Lung (tissue), 12 donors: ENCODE data around the gene CYP39A1. TPM values are rescaled to one million over a fixed set of nuclear protein-coding genes. Genes with fewer than 3 reads are reported as not detected.

Source experiments
- ATAC-seq: fragments of 200-7000 bp; cut with Tn5 transposase; one replicate; pipeline ENCODE4 v1.9.1; 2020; ENCODE audit warnings: moderate number of reproducible peaks; ENCODE audit not compliant: insufficient read depth, low FRiP score
- DNase-seq, 3 donors: peaks; one replicate each; pipeline ENCODE4 v3.0.0-alpha.2; 2013 to 2017
- H3K27ac ChIP-seq, 2 donors: one replicate each; pipeline ENCODE4 v1.5.1; 2013; ENCODE audit warnings: mild to moderate bottlenecking in 2 of 2, moderate library complexity in 2 of 2, control low read depth in 1 of 2, inconsistent platforms in 1 of 2, low read depth in 1 of 2, low read length in 1 of 2
- H3K27me3 ChIP-seq, 3 donors: one replicate each; pipeline ENCODE4 v1.5.1; 2013; ENCODE audit warnings: low read length in 2 of 3; ENCODE audit not compliant: control insufficient read depth in 3 of 3, insufficient read depth in 3 of 3
- H3K36me3 ChIP-seq, 4 donors: one replicate each; pipeline ENCODE4 v1.5.1; 2013; ENCODE audit warnings: low read length in 4 of 4, mild to moderate bottlenecking in 1 of 4, moderate library complexity in 1 of 4; ENCODE audit not compliant: control insufficient read depth in 4 of 4, insufficient read depth in 4 of 4
- H3K4me1 ChIP-seq, 5 donors: one replicate each; pipeline ENCODE4 v1.5.1; 2013; ENCODE audit warnings: low read length in 5 of 5, mild to moderate bottlenecking in 2 of 5, moderate library complexity in 1 of 5; ENCODE audit not compliant: control insufficient read depth in 5 of 5, insufficient read depth in 5 of 5
- H3K4me3 ChIP-seq: one replicate; pipeline ENCODE4 v1.5.1; 2013; ENCODE audit warnings: mild to moderate bottlenecking, control low read depth, moderate library complexity
- H3K9ac ChIP-seq, 2 donors: one replicate each; pipeline ENCODE4 v1.5.1; 2013; ENCODE audit warnings: low read length in 2 of 2, control low read depth in 1 of 2; ENCODE audit not compliant: insufficient read depth in 1 of 2
- H3K9me3 ChIP-seq, 4 donors: one replicate each; pipeline ENCODE4 v1.5.1; 2013; ENCODE audit warnings: low read length in 3 of 4, mild to moderate bottlenecking in 1 of 4, moderate library complexity in 1 of 4; ENCODE audit not compliant: control insufficient read depth in 4 of 4, insufficient read depth in 3 of 4
- CTCF ChIP-seq: IDR thresholded peaks from 2 replicates; pipeline ENCODE4 v1.5.1; 2012; ENCODE audit warnings: mild to moderate bottlenecking; ENCODE audit errors: control extremely low read depth, extremely low read depth
- WGBS, 2 donors: extraction: QIAGEN DNeasy Blood & Tissue Kit; methylation state at CpG; one replicate each; pipeline ENCODE4 v1.1.7; 2013; 5-methylcytosine and 5-hydroxymethylcytosine counted together
- polyA plus RNA-seq, 2 donors: library from polyadenylated mRNA; stranded (reverse); fragments of 200-250 nt; gene quantifications; one replicate each; pipeline ENCODE4 v1.2.1, GENCODE V29; 2013
- total RNA-seq, 2 donors: library from RNA; depleted of rRNA in 1 of 2; stranded (reverse); fragments of >200 nt in 1 of 2; gene quantifications; one replicate each; pipeline ENCODE4 v1.2.1, GENCODE V29; 2014 to 2021
- donor health status: control.
- donor health status: control.
- donor health status: Bipolar disorder and iron deficiency.
- donor health status: healthy.
- donor health status: DM: yes; HTN: yes; CAD: no.

Gene CYP39A1
- total and polyA plus RNA-seq, 4 donors, result 2.2 to 14.4 (median 5.0) TPM

GRCh38 chr6:46688117-46688965 lies 35.7 kb upstream of the CYP39A1 start:
- Histone ChIP-seq H3K36me3 (no peaks in the 10 kb centered on the region), H3K27ac (no peak overlapping the region), H3K27me3 (no peaks in the 10 kb centered on the region), H3K4me1 (peaks cover 0 to 17% (median 0%) of the 10 kb centered on the region in 5 donors), H3K9ac (no peak overlapping the region), H3K4me3 (no peak overlapping the region), H3K9me3 (no peaks in the 10 kb centered on the region)
- TF ChIP-seq CTCF, result no peak
- DNase-seq (no peak), ATAC-seq (no peak)
- WGBS, 2 donors, result 94 to 97% methylated on average over 84 to 85 of the region's 85 CpGs

GRCh38 chr6:46687619-46688097 lies 35.0 kb upstream of the CYP39A1 start, which contains the start of gene TDRD6:
TDRD6 (plus strand) TSS chr6:46687885; CDS start chr6:46688129, 244 bp downstream.
- Histone ChIP-seq H3K4me1 (peaks cover 0 to 17% (median 0%) of the 10 kb centered on the region in 5 donors), H3K9ac (no peak within 1 kb of the TSS), H3K27me3 (no peaks in the 10 kb centered on the region), H3K9me3 (no peaks in the 10 kb centered on the region), H3K36me3 (no peaks in the 10 kb centered on the region), H3K4me3 (no peak within 1 kb of the TSS), H3K27ac (no peak within 1 kb of the TSS)
- no peak for TF ChIP-seq CTCF
- WGBS, 2 donors, result 92 to 93% methylated on average over 41 of the region's 41 CpGs
- no peak for DNase-seq
- ATAC-seq, result no peak

GRCh38 chr6:46684771-46685170 lies 32.2 kb upstream of the CYP39A1 start:
- Histone ChIP-seq H3K27me3 (no peaks in the 10 kb centered on the region), H3K9me3 (no peaks in the 10 kb centered on the region), H3K9ac (no peak overlapping the region), H3K4me1 (peaks cover 0 to 5% (median 0%) of the 10 kb centered on the region in 5 donors), H3K27ac (no peak overlapping the region), H3K36me3 (no peaks in the 10 kb centered on the region), H3K4me3 (no peak overlapping the region)
- 72 to 77% methylated on average over 4 of the region's 4 CpGs for WGBS, 2 donors
- ATAC-seq, result no peak
- no peak for DNase-seq
- no peak for TF ChIP-seq CTCF
